ENCODE data around the gene PNKP. TPM values are rescaled to one million over a fixed set of nuclear protein-coding genes. Genes with fewer than 3 reads are reported as not detected.

The PNKP gene
- total RNA-seq, 1 experiment from 2014 or later, result 146 TPM

- CTCF ChIA-PET, result interaction anchor here (0.7 to 1.4 kb wide), 3 partner anchors 14 to 101 kb away, joined by 3 to 5 read pairs (median 3); partner anchors contain the start of gene PTOV1
- H3K4me1 Mint-ChIP-seq, result peaks cover 12% of the 10 kb centered on the region
- DNase-seq (ENCODE audit: low spot score), result no peak
- TF ChIP-seq MYBL2 (CRISPR knock-in tag; IDR thresholded peaks at IDR 0.05) (no peak), SOX15 (CRISPR knock-in tag; IDR thresholded peaks at IDR 0.05) (no peak), ZNF425 (CRISPR knock-in tag; conservative IDR thresholded peaks at IDR 0.05) (no peak), RORB (CRISPR knock-in tag; IDR thresholded peaks at IDR 0.05) (no peak), ATF6 (CRISPR knock-in tag; IDR thresholded peaks at IDR 0.05) (no peak), ZNF396 (CRISPR knock-in tag; IDR thresholded peaks at IDR 0.05; ENCODE audit: borderline replicate concordance) (no peak), ZBTB21 (CRISPR knock-in tag; IDR thresholded peaks at IDR 0.05; ENCODE audit: borderline replicate concordance) (no peak), ZNF671 (CRISPR knock-in tag; IDR thresholded peaks at IDR 0.05) (no peak), ZNF232 (CRISPR knock-in tag; IDR thresholded peaks at IDR 0.05) (no peak), NFE2L1 (CRISPR knock-in tag; IDR thresholded peaks at IDR 0.05) (no peak), CTCF (IDR thresholded peaks at IDR 0.05) (no peak), E2F4 (CRISPR knock-in tag; IDR thresholded peaks at IDR 0.05; ENCODE audit: borderline replicate concordance, low read depth) (no peak), GRHL2 (CRISPR knock-in tag; IDR thresholded peaks at IDR 0.05; ENCODE audit: insufficient replicate concordance, severe bottlenecking) (no peak), TCF7 (CRISPR knock-in tag; IDR thresholded peaks at IDR 0.05; ENCODE audit: low read depth) (no peak), JUN (CRISPR knock-in tag; IDR thresholded peaks at IDR 0.05) (no peak)
- H3K4me3 Mint-ChIP-seq, result peak overlapping the region; percentile 99
- no peaks in the 10 kb centered on the region for H3K27me3 Mint-ChIP-seq (ENCODE audit: low read depth)
- peak overlapping the region; percentile 99 for H3K27ac Mint-ChIP-seq
- no peak for ATAC-seq
- H3K36me3 Mint-ChIP-seq, result peaks cover 12% of the 10 kb centered on the region
- POLR2A ChIA-PET, result interaction anchor here (0.9 kb wide), 1 partner anchor 9 kb away, joined by 4 read pairs; no protein-coding TSS in a partner anchor
- no peaks in the 10 kb centered on the region for H3K9me3 Mint-ChIP-seq
Measured at GRCh38 chr19:49818649-49819370, 48.6 kb downstream of the PNKP start.

- Mint-ChIP-seq H3K9me3 (no peaks in the 10 kb centered on the region), H3K27me3 (ENCODE audit: low read depth) (no peaks in the 10 kb centered on the region), H3K36me3 (peaks cover 8% of the 10 kb centered on the region), H3K4me1 (peaks cover 12% of the 10 kb centered on the region), H3K4me3 (peak within 1 kb of the TSS; percentile 99), H3K27ac (peak within 1 kb of the TSS; percentile 99)
- POLR2A ChIA-PET, result no interaction called here
- ATAC-seq (peak; percentile 74), DNase-seq (ENCODE audit: low spot score) (peak; percentile 86)
- CTCF ChIA-PET, result interaction anchor here (0.6 to 1.4 kb wide), 3 partner anchors 13 to 220 kb away, joined by 3 read pairs; partner anchors contain the start of gene PTOV1
- TF ChIP-seq SMAD4 (CRISPR knock-in tag; IDR thresholded peaks at IDR 0.05), result no peak
- TF ChIP-seq ARID4B (CRISPR knock-in tag; IDR thresholded peaks at IDR 0.05; ENCODE audit: borderline replicate concordance), result 0 out of 2 replicates have a peak, but pooled peaks have one; percentile 72
- TF ChIP-seq FOXP4 (CRISPR knock-in tag; IDR thresholded peaks at IDR 0.05), result 0 out of 2 replicates have a peak, but pooled peaks have one; percentile 42
Measured at GRCh38 chr19:49817964-49818648, 49.3 kb downstream of the PNKP start, which contains the start of gene MED25. Gene MED25 (plus strand): TSS chr19:49818289. CDS start chr19:49818342, 53 bp downstream.
